SK-N-MC (cell line): ENCODE data around the gene PCK2.

Experiments used
- EZH2 ChIP-seq: fragments of 200-600 bp; sonication (generic); IDR thresholded peaks from one replicate; pipeline ENCODE4 v1.6.1; 2017; ENCODE audit warnings: antibody characterized with exemption
- POLR2AphosphoS5 ChIP-seq: IDR thresholded peaks from 2 replicates; pipeline ENCODE4 v1.6.1; 2012; ENCODE audit warnings: mild to moderate bottlenecking, low read depth, low read length, borderline replicate concordance

DNA sequence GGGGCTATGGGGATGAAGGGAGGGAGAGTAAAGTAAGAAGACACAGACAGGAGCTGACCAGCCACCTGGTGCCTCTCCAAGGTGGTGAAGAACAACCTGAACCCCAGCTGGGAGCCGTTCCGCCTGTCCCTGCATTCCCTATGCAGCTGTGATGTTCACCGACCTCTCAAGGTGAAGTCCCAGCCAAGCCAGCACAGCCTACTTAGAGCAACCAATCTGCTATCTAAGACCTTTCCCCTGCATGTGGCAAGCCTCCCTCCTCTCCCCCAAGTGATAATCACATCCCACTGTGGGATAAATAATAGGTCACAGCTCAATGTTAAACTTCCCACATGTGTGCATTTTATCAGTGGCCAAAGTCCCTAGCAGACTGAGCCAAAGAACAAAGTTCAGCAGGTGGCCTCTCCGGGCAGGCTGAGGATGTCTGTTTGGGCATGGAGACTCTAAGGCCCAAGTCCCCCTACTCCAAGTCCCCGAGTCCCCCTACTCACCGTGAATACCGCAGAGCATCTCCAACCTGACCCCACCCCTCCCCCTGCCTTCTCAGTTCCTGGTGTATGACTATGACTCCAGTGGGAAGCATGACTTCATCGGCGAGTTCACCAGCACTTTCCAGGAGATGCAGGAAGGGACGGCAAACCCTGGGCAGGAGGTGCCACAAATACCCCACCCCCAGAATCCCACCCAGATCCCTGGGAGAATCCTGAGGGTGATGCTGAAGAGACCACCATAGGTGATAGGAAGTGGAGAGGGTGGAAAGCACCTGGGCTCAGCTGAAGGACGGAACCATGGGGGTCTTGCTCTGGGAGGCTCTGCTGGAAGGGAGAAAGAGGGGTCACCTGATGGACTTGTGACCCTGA is 19.3 kb upstream of the PCK2 start:
- TF ChIP-seq EZH2 (no peak), POLR2AphosphoS5 (no peak)
